GM10266 (cell line): ENCODE results near the gene HPSE2.

ENCODE experiments used
- DNase-seq: peaks from one replicate; pipeline ENCODE4 v3.0.0; 2012; ENCODE audit errors: extremely low spot score
- CTCF ChIP-seq: IDR thresholded peaks from 2 replicates; pipeline ENCODE4 v1.5.1; 2012; ENCODE audit warnings: mild to moderate bottlenecking, low read depth; ENCODE audit not compliant: control insufficient read depth, insufficient read depth; ENCODE audit errors: missing control alignments

HPSE2 gene

GRCh38 chr10:98646998-98647917 is 588.4 kb downstream of the HPSE2 start:
- TF ChIP-seq CTCF, result no peak
- DNase-seq, result no peak

DNA sequence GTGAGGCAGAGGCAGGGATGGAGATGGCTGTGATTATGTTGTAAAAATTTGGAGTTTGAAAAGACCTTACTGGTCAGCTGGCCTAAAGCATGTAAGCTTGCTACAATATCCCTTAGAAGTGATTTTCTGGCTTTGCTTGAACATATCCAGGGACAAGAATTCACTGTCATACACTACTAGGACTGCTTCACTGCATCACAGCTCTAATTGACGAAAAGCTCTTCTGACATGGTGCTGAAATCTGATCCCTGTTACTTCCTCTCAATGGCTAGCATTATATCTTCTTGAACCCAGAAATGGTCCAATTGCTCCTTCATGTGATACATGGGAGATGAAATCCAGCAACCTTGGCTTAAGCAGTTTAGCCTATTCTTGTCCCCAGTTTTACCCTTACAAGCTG is 591.2 kb downstream of the HPSE2 start:
- no peak for DNase-seq
- TF ChIP-seq CTCF, result no peak

DNA sequence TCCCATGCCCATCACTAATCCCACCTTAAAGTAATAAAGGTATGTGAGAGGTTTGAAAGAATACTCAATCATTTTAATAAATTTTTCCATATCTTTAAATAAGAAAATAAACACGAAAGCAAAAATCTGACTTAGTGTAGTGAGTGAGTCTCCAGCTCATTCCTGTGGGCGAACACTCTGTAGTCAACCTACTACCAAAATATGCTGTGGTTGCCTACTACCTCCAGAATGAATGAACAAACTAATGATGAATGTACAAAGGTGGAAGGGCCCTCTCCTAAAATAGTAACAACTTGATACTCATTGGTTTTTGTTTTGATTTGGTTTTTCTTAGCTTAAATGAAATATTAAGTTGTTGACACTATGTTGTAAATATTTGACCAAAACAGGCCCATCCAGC is 593.4 kb downstream of the HPSE2 start:
- TF ChIP-seq CTCF, result no peak
- DNase-seq, result no peak

DNA sequence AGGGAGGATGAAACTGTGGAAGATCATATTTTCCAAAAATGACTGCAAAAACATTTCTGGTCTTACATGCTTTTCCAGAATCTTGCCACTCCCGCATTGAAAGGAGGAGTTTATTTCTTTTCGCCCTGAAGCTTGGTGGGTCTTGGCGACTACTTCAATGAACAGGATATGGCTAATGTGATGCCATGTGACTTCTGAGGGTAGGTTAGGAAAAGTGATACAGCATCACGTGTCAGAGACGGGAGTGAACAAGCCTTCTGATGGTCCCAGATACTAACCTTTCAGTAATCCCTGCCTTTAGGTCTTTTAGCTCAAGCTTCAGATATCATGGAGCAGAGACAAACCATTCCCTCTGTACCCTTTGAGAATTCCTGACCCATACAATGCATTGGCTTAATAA is 596.7 kb downstream of the HPSE2 start:
- TF ChIP-seq CTCF, result no peak
- no peak for DNase-seq

DNA sequence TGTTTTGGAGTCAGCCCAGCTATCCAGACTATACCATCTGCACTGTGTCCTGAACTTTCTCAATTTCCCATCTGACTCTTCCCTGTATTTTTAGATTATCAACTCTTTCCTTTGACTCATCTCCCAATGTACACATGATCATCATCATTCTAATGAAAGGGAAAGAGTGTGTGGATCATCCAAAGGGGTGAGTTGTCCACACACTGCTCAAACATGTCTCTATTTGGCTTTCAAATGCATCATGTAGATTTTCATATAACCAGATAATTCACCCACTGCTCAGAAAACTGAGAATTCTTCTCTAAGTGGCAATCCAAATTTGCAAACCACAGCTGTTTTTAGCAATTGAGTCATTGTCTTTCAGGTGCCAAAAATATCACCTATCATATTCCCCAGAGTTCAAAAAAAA is 598.7 kb downstream of the HPSE2 start:
- TF ChIP-seq CTCF, result no peak
- DNase-seq, result no peak

DNA sequence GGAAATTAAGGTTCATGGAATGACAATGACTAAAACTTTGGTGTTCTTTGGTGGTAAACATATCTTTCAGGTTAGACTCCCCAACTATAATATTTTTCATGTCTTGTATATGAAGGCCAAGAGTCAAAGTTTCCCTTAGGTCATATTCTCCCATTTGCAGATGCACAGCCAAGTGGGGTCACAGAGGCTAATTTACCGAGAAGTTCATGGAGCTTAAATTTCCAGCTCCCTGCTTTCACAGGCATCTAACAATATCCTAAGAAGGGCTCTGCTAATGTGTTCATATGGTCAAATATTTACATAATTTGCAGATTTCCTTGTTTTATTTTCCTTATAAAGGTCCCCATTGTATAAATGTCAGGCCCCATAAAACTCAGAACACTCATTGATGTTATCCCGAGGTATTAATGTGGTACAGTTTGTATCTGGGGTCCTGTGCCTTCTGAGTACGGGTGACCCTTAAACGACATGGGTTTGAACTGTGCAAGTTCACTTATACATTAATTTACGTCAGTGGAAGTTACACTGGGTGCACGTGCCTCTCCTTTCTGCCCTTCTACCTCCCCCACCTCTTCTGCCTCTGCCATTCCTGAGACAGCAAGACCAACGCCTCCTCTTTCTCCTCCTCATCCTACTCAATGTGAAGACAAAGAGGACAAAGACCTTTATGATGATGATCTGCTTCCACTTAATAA is 603.0 kb downstream of the HPSE2 start:
- no peak for DNase-seq
- TF ChIP-seq CTCF, result no peak

DNA sequence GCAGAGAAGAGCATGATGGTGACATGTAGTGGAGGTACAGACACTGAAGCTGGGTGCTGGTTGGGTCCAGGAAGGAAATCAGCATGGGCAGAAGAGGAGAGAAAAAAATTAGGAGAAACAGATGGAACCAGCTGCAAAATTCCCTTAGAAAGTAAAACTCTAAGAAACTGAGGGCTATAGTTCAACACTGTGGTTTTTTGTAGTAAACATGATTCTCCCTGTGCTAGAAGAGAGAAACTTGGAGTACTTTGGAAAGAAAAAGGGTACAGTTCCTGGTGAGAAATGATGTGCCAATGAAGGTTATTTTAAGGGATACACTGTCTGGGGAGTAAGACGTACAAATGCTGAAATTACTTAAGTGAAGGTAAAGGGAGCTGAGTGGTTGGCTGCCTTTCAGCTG is 607.4 kb downstream of the HPSE2 start:
- no peak for TF ChIP-seq CTCF
- no peak for DNase-seq
